NB4 (cell line): ENCODE measurements around the gene ZFHX3.
"Not testable (repeated sequence)": the region's sequence is repeated elsewhere in the genome, so short reads cannot be mapped to it uniquely, and the experiment has no call there.

Experiments
- DNase-seq: peaks from one replicate; pipeline ENCODE4 v3.0.0; 2010; ENCODE audit warnings: low read depth
- H3K4me3 ChIP-seq: one replicate; pipeline ENCODE4 v1.5.1; 2011; ENCODE audit warnings: mild to moderate bottlenecking, low read depth, low read length, moderate library complexity
- MYC ChIP-seq: IDR thresholded peaks from 2 replicates; pipeline ENCODE4 v1.6.1; 2011; ENCODE audit warnings: low read depth, low read length
- POLR2A ChIP-seq: IDR thresholded peaks from 2 replicates; pipeline ENCODE4 v1.6.1; 2011; ENCODE audit warnings: mild to moderate bottlenecking; ENCODE audit not compliant: insufficient read length; ENCODE audit errors: extremely low read depth
- TF ChIP-seq, protein P1 (sequence below): IDR thresholded peaks from 2 replicates; pipeline ENCODE4 v1.6.1; 2011; ENCODE audit warnings: low read depth, low read length
- TF ChIP-seq, protein P2 (sequence below): IDR thresholded peaks from one replicate; pipeline ENCODE4 v1.5.1; 2012; ENCODE audit warnings: low read depth, low read length

ZFHX3 gene

DNA sequence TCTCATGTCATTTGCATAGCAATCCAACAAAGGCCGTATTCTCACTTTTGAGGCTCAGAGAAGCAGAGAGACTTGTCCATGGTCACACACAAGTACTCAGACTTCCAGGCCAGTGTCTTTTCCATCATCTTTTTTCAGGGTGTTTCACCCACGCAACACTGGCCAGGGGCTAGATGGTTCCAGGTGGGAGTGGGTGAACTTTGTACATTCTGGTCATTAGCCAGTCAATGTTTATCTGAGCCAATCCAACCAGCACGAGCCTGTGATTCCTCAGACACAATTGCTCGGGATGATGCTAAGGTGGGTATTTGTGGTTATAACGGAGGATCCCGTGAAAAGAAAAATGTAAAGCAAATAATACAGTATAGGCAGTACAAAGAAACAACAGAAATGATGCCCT, 56.3 kb downstream of the ZFHX3 start:
- TF ChIP-seq POLR2A: no peak
- TF ChIP-seq, protein P1, sequence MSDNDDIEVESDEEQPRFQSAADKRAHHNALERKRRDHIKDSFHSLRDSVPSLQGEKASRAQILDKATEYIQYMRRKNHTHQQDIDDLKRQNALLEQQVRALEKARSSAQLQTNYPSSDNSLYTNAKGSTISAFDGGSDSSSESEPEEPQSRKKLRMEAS: no peak
- no peak for TF ChIP-seq MYC
- TF ChIP-seq, protein P2, sequence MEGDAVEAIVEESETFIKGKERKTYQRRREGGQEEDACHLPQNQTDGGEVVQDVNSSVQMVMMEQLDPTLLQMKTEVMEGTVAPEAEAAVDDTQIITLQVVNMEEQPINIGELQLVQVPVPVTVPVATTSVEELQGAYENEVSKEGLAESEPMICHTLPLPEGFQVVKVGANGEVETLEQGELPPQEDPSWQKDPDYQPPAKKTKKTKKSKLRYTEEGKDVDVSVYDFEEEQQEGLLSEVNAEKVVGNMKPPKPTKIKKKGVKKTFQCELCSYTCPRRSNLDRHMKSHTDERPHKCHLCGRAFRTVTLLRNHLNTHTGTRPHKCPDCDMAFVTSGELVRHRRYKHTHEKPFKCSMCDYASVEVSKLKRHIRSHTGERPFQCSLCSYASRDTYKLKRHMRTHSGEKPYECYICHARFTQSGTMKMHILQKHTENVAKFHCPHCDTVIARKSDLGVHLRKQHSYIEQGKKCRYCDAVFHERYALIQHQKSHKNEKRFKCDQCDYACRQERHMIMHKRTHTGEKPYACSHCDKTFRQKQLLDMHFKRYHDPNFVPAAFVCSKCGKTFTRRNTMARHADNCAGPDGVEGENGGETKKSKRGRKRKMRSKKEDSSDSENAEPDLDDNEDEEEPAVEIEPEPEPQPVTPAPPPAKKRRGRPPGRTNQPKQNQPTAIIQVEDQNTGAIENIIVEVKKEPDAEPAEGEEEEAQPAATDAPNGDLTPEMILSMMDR: no peak
- no peak for DNase-seq

DNA sequence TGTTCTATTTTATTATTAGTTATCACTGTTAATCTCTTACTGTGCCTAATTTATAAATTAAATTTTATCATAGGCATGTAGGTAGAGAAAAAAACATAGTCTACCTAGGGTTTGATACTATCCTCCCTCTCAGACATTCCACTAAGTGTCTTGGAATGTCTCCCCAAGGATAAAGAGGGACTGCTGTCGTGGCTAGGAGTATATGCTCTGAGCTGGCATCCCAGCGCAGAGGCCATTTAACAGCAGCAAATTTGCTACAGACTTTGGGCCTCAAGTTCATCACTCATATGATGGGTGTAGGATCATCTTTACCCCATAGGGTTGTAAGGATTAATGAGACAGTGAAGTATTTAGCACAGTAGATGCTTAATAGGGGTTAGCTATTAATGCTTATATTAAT, 56.7 kb downstream of the ZFHX3 start:
- no peak overlapping the region for H3K4me3 ChIP-seq
- no peak for TF ChIP-seq POLR2A
- TF ChIP-seq MYC: no peak
- TF ChIP-seq, protein P1: no peak
- TF ChIP-seq, protein P2: no peak
- DNase-seq: no peak

More for the DNA sequence above, 56.3 kb downstream of the ZFHX3 start:
- no peak overlapping the region for H3K4me3 ChIP-seq

DNA sequence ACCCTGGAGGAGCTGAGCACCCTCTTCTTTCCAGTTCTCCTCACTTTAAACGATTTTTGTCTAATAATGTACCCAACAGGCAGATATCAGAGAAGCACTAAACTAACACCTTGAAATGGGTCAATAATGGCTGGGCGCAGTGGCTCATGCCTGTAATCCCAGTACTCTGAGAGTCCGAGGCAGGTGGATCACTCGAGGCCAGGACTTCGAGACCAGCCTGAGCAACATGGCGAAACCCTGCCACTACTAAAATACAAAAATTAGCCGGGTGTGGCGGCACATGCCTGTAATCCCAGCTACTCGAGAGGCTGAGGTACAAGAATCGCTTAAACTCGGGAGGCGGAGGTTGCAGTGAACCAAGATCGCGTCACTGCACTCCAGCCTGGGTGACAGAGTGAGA, 57.4 kb downstream of the ZFHX3 start:
- H3K4me3 ChIP-seq: no peak overlapping the region
- DNase-seq: no peak
- TF ChIP-seq MYC: no peak
- no peak for TF ChIP-seq POLR2A
- TF ChIP-seq, protein P1: no peak
- TF ChIP-seq, protein P2: no peak

DNA sequence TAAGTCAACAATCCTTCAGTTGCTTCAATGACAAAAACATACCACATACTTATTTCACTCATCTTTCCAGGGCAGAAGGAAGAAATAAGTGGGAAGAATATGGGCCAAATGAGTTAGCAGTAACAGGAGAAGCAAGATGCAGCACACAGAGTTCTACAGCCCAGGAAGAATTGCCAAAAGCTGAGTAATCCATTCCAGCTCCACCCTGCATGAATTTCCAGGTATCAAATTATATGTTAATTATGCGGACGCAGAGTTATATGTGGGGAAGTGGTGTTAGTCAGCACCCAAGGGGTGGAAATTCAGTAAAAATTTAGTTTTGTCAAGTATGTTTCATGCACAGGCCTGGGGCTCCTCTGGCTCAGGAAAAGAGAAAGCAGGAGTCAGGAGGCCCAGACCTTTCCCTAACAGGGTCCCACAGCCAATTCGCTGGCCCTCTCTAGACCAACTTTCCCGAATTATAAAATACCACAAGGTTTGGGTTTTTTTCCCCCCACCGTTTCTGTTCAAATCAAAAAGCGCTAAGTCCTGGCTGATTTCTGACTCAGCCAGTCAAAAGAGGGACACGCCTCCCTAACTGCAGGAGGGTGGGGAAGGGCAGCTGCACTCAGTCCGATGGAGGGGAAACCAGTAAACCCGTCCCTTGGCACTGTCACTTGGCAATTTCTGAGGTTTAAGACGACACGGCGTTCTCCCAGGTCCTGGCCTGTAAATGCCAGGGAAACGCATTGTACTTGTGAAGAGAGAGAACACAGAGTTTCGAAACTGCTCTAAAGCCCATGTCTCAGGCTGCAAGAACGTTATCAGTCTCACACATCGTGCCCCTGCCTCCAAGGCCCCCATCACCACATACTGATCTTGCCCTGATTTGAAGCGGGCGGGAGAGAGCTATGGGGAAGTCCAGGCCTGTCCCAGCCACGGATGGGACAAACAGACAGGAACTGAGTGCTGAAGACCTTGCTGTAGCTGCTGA, 58.1 kb downstream of the ZFHX3 start:
- H3K4me3 ChIP-seq: no peak overlapping the region
- peak; percentile 83 for DNase-seq

DNA sequence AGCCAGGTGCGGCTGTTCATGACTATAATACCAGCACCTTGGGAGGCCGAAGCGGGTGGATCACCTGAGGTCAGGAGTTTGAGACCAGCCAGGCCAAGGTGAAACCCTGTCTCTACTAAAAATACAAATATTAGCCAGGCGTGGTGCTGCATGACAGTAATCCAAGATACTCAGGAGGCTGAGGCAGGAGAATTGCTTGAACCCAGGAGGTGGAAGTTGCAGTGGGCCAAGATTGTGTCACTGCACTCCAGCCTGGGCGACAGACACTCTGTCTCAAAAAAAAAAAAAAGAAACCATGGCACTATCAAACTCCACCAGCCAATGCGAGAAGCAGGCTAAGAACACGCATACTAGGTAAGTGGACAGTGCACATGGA, 58.7 kb downstream of the ZFHX3 start:
- DNase-seq, H3K4me3 ChIP-seq: not testable (repeated sequence)

More for the DNA sequence above, 58.1 kb downstream of the ZFHX3 start:
- TF ChIP-seq POLR2A: no peak
- TF ChIP-seq MYC: no peak
- TF ChIP-seq, protein P2: no peak
- TF ChIP-seq, protein P1: no peak

DNA sequence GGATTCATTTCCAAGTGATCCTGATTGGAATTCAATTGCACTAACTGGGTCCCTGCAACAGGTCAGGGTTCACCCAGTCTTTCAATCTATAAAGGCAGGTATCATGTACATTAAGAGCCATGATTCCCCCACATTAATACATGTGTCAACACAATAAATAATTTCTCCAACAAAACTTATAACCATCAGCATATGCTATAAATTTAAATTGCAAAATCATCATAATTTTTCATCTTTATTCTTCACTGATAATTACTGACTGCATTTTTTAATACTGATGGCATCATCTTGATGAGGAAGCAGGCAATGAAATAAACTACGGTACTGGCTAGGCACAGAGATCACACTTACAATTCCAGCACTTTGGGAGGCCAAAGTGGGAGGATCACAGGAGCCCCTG, 59.4 kb downstream of the ZFHX3 start:
- DNase-seq: no peak
- no peak overlapping the region for H3K4me3 ChIP-seq
- TF ChIP-seq, protein P1: no peak
- TF ChIP-seq, protein P2: no peak
- TF ChIP-seq MYC: no peak
- TF ChIP-seq POLR2A: no peak
